NCI-H1048 (cell line): Measurements from ENCODE around the gene SMPD4.
"Not testable (repeated sequence)": the region's sequence is repeated elsewhere in the genome, so short reads cannot be mapped to it uniquely, and the experiment has no call there.

Source experiments
- DNase-seq: peaks from one replicate; lab custom pipeline; 2025; lab: John Stamatoyannopoulos, UW

The SMPD4 gene

GRCh38 chr2:130159376-130159775, 22.0 kb downstream of the SMPD4 start:
- DNase-seq, result not testable (repeated sequence)

DNA sequence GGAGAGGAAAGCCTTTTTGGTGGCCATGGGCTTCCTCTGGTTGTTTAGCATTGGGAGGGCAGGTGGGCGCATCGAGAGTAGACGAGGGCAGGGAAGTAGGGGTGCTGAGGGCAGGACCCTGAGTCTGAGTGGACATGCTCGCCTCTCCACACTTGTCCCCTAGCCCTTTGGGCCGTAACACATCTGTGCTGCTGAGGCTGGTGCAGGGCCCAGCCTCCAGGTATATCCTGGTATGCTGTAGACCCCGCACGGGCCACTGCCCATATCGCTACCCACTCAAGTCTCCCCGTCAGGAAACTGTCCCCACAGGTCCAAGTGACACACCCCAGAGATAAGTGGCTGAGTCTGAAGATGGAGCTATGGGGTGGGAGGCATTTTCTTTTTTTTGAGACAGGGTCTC, 22.8 kb downstream of the SMPD4 start:
- no peak for DNase-seq

GRCh38 chr2:130157825-130158514, 23.4 kb downstream of the SMPD4 start:
- DNase-seq, result not testable (repeated sequence)

GRCh38 chr2:130157354-130157753, 24.0 kb downstream of the SMPD4 start:
- not testable (repeated sequence) for DNase-seq

GRCh38 chr2:130156624-130157004, 24.8 kb downstream of the SMPD4 start:
- DNase-seq, result no peak

DNA sequence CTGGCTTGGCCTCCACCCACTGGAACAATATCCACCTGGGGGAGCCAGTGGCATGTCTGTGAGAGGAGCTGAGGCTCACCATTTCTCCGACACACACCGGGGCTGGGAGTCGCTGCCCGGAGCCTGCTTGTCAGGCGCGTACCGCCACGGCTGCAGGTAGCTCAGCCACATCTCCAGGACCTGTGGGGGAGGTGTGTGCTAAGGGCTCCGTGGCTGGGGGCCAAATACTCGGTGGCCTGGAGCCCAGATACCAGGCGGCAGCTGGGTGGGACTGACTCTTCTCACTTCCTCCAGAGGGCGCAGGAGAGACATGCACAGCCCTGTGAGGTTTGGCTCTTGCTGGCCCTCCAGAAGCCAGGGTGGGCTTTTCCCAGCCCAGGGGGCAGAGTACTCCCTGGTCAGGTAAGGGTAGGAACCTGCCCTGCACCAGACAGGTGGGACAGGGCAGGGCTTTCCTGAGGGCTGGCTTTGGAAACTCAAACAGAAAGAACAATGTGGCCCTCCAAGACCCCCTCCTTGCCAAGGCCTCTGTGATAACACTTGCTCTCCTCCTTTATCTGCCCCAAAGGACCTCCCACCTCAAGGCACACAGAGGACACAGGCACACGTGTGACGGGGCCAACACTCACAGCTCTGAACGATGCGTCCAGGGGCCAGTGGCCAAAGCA, 25.3 kb downstream of the SMPD4 start:
- peak; percentile 32 for DNase-seq

GRCh38 chr2:130154773-130155765, 26.3 kb downstream of the SMPD4 start:
- no peak for DNase-seq

DNA sequence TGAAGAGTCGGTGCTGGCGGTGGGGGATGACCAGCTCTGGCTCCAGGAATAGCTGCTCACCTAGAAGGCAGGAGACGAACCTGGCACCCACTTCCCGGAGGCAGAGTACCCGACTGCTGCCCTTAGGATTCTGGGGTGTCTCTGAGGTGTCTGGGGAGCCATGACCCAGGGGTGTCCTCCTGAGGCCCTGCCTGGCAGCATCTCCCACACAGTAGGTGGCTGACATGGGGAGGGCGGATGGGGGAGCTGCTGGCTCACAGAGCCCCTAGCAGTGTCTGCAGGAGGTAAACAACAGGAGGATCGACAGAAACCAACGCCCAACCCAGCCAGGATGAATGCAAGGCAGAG, 27.0 kb downstream of the SMPD4 start:
- DNase-seq, result not testable (repeated sequence)

GRCh38 chr2:130153721-130154422, 27.5 kb downstream of the SMPD4 start:
- not testable (repeated sequence) for DNase-seq

GRCh38 chr2:130152816-130153595, 28.4 kb downstream of the SMPD4 start:
- DNase-seq, result no peak

GRCh38 chr2:130152136-130152815, 29.1 kb downstream of the SMPD4 start:
- DNase-seq, result not testable (repeated sequence)

- not testable (repeated sequence) for DNase-seq
Observed at GRCh38 chr2:130151145-130151512, 30.3 kb downstream of the SMPD4 start.

- no peak for DNase-seq
Observed at GRCh38 chr2:130150181-130151144, 30.9 kb downstream of the SMPD4 start.

DNA sequence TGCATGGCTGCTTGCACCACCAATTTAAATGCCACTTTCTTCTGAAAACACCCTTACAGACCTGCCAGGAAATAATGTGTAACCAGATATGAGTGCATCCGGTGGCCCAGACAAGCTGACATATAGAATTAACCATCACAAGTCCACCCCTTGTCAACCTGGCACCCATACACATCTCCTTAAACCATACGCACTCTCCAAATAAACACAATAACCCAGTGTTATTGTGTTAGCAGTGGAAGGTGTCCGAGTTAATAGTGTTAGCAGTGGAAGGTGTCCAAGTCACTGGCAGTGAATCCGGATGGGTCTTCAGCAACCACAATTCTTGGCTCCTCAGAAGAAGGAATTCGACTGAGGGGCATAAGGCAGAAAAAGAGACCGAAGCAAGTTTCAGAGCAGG, 32.9 kb downstream of the SMPD4 start:
- DNase-seq, result not testable (repeated sequence)

DNA sequence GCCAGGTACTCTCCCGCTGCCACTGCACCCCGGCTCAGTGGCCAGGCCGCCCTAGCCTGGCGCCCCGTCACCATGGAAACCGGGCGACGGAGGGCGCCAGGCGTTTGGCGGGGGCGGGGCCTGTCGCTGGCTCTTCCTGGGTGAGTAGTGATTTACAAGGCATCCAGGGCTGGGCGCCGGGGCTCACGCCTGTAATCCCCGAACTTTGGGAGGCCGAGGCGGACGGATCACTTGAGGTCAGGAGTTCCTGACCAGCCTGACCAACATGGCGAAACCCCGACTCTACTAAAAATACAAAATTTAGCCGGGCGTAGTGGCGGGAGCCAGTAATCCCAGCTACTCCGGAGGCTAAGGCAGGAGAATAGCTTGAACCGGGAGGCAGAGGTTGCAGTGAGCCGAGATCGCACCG, 36.4 kb downstream of the SMPD4 start, which contains the start of gene CCDC74B:
Gene CCDC74B (minus strand): TSS at position 107 of the 409 bp plus-strand sequence. CDS start 116 bp downstream, outside the sequence.
- DNase-seq, result peak; percentile 26

DNA sequence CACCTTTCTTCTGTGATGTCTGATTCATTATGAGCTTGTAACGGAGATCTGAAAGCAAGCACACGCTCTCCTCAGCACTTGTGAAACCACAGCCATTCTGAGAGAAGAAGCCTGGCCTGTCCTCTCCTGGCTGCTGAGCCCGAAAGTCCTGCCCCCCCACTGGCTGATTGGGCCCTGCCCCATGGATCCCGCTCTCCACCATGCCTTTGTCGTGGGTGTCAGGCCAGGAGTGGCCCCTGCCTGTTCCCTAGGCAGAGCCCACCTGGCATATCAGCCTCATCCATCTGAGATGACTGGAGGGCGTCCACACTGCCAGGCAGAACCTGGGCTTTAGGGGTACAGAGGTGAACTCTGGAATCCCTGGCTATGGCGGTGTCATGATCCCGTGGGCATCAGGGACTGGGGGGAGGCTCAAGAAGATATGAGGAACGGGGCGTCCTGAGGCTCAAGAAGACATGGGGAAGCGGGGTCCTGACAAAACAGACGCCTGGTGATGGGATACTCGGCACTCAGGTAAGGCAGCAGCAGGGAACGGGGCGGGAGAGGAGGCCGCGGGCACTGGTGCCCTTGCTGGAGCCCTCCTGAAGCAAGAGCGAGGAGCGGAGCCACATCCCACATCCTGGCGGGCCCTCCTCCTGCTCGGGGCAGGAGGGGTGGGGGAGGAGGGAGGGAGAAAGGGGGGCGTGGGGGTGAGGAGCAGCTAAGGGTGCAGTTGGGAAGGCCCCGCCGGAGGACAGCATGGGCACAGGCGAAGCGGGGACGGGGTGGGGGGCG, 37.9 kb downstream of the SMPD4 start:
- DNase-seq, result not testable (repeated sequence)

GRCh38 chr2:130142396-130143265, 38.8 kb downstream of the SMPD4 start:
- not testable (repeated sequence) for DNase-seq
